Sigmoid colon (tissue), 4 donors: Measurements from ENCODE around the gene SYNDIG1.

Source experiments
- CTCF ChIP-seq, 4 experiments: fragments of 450-650 bp in 3 of 4; fragments of 200-600 bp in 1 of 4; IDR thresholded peaks; one replicate each; pipeline ENCODE4 v1.5.1; 2016 to 2019; ENCODE audit warnings: antibody characterized with exemption in 4 of 4, mild to moderate bottlenecking in 3 of 4, moderate library complexity in 2 of 4
- EP300 ChIP-seq, 4 donors: sonication (generic); formaldehyde crosslinking; IDR thresholded peaks; one replicate each; pipeline ENCODE4 v1.6.1; 2017; ENCODE audit warnings: antibody characterized with exemption in 4 of 4

DNA sequence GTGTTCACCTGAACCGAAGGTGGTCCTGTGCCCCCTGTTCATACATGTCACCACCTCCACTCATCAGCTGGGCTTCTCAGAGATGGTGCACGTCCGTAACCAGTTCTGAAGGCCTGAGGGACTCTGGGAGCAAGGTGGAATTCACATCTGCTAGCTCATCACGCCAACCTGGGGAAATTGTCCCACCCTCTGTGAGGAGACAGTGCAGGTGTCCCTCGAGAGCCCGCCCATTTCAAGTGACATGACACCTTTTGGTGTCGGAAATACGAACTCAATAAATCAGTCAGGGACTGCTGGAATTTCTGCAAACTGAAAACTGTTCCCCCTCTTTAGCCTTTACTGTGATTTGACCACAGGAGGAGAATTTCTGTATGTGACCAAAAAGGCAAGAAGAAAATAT lies 99.4 kb downstream of the SYNDIG1 start:
- no peak for TF ChIP-seq CTCF (IDR thresholded peaks at IDR 0.05)
- TF ChIP-seq EP300 (IDR thresholded peaks at IDR 0.05), result no peak
